IPS DF 4.7 (cell line): ENCODE results near the gene YAP1.

Experiments
- DNase-seq: peaks from one replicate; pipeline ENCODE4 v3.0.0-alpha.2; 2013; ENCODE audit warnings: low spot score; ENCODE audit errors: extremely low read depth

Gene YAP1

GRCh38 chr11:102157219-102157618 is 47.0 kb downstream of the YAP1 start:
- no peak for DNase-seq

GRCh38 chr11:102158164-102158735 is 48.0 kb downstream of the YAP1 start:
- DNase-seq: no peak

GRCh38 chr11:102163368-102163767 is 53.1 kb downstream of the YAP1 start:
- DNase-seq: no peak

GRCh38 chr11:102166175-102167064 is 56.2 kb downstream of the YAP1 start:
- DNase-seq: no peak

GRCh38 chr11:102168481-102168880 is 58.2 kb downstream of the YAP1 start:
- no peak for DNase-seq

GRCh38 chr11:102171101-102171500 is 60.9 kb downstream of the YAP1 start:
- DNase-seq: no peak

- DNase-seq: no peak
These were observed 62.0 kb downstream of the YAP1 start for GRCh38 chr11:102172127-102172848.

- DNase-seq: no peak
These were observed 66.9 kb downstream of the YAP1 start for GRCh38 chr11:102177126-102177525.

GRCh38 chr11:102177974-102178631 is 67.9 kb downstream of the YAP1 start:
- no peak for DNase-seq

GRCh38 chr11:102179371-102179770 is 69.1 kb downstream of the YAP1 start:
- DNase-seq: no peak

GRCh38 chr11:102184269-102184987 is 74.2 kb downstream of the YAP1 start:
- no peak for DNase-seq

GRCh38 chr11:102186551-102187191 is 76.4 kb downstream of the YAP1 start:
- no peak for DNase-seq

GRCh38 chr11:102187416-102188151 is 77.3 kb downstream of the YAP1 start:
- DNase-seq: no peak

GRCh38 chr11:102188488-102188887 is 78.2 kb downstream of the YAP1 start:
- DNase-seq: no peak

- DNase-seq: no peak
These were observed 81.6 kb downstream of the YAP1 start for GRCh38 chr11:102191832-102192231.

GRCh38 chr11:102192349-102193066 is 82.3 kb downstream of the YAP1 start:
- DNase-seq: no peak

GRCh38 chr11:102194257-102194656 is 84.0 kb downstream of the YAP1 start:
- no peak for DNase-seq

GRCh38 chr11:102194990-102195389 is 84.7 kb downstream of the YAP1 start:
- DNase-seq: no peak

GRCh38 chr11:102196351-102196750 is 86.1 kb downstream of the YAP1 start:
- DNase-seq: no peak
